Stomach smooth muscle (tissue), 2 donors: ENCODE results near the gene CFAP210.
"Not testable (repeated sequence)": the region's sequence is repeated elsewhere in the genome, so short reads cannot be mapped to it uniquely, and the experiment has no call there.

Source experiments
- H3K27ac ChIP-seq: one replicate; pipeline ENCODE4 v1.7.0; 2013; ENCODE audit warnings: mild to moderate bottlenecking, low read length, inconsistent platforms
- H3K27me3 ChIP-seq, 2 donors: one replicate each; pipeline ENCODE4 v1.7.0; 2013; ENCODE audit warnings: low read length in 2 of 2; ENCODE audit not compliant: insufficient read depth in 2 of 2, control insufficient read depth in 1 of 2
- H3K36me3 ChIP-seq, 2 donors: one replicate each; pipeline ENCODE4 v1.7.0; 2013; ENCODE audit warnings: low read length in 2 of 2; ENCODE audit not compliant: control insufficient read depth in 2 of 2, insufficient read depth in 2 of 2
- H3K4me1 ChIP-seq: one replicate; pipeline ENCODE4 v1.7.0; 2013; ENCODE audit warnings: low read length; ENCODE audit not compliant: control insufficient read depth, insufficient read depth
- H3K4me3 ChIP-seq, 2 donors: one replicate each; pipeline ENCODE4 v1.7.0; 2013; ENCODE audit warnings: low read length in 2 of 2
- H3K9ac ChIP-seq, 2 donors: one replicate each; pipeline ENCODE4 v1.7.0; 2013; ENCODE audit warnings: low read length in 2 of 2, mild to moderate bottlenecking in 1 of 2
- H3K9me3 ChIP-seq, 2 donors: one replicate each; pipeline ENCODE4 v1.7.0; 2013; ENCODE audit warnings: low read length in 2 of 2; ENCODE audit not compliant: control insufficient read depth in 2 of 2
- donor health status: healthy.
- donor health status: Pancreatic carcinoma.

Gene CFAP210

GRCh38 chr2:169711751-169712509, 17.7 kb upstream of the CFAP210 start:
- Histone ChIP-seq H3K9ac (no peak overlapping the region), H3K4me1 (peaks cover 19% of the 10 kb centered on the region), H3K27ac (no peak overlapping the region), H3K4me3 (no peak overlapping the region), H3K9me3 (no peaks in the 10 kb centered on the region), H3K36me3 (peaks cover 0 to 4% of the 10 kb centered on the region in 2 donors), H3K27me3 (no peaks in the 10 kb centered on the region)

GRCh38 chr2:169709981-169710380, 15.8 kb upstream of the CFAP210 start:
- H3K27me3 ChIP-seq, result no peaks in the 10 kb centered on the region
- H3K27ac ChIP-seq, result no peak overlapping the region
- H3K4me3 ChIP-seq, result no peak overlapping the region
- peaks cover 4% of the 10 kb centered on the region for H3K4me1 ChIP-seq
- H3K9me3 ChIP-seq, result no peaks in the 10 kb centered on the region
- peaks cover 0 to 4% of the 10 kb centered on the region in 2 donors for H3K36me3 ChIP-seq
- no peak overlapping the region for H3K9ac ChIP-seq

DNA sequence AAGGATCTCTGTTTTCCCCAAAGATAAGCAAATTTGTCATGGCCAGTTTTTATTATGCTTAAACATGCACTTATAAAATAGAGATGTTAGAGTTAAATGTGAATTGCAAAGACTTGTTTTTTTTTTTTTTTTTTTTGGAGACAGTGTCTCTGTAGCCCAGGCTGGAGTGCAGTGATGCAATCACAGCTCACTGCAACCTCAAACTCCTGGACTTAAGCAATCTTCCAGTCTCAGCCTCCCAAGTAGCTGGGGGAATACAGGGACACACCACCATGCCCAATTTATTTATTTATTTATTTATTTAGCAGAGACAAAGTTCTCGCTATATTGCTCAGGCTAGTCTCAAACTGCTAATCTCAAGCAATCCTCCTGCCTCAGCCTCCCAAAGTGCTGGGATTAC, 15.1 kb upstream of the CFAP210 start:
- Histone ChIP-seq H3K27ac (no peak overlapping the region), H3K4me1 (no peaks in the 10 kb centered on the region), H3K9ac (no peak overlapping the region), H3K36me3 (peaks cover 0 to 4% of the 10 kb centered on the region in 2 donors), H3K4me3 (no peak overlapping the region), H3K9me3 (no peaks in the 10 kb centered on the region), H3K27me3 (no peaks in the 10 kb centered on the region)

- Histone ChIP-seq H3K9me3 (no peaks in the 10 kb centered on the region), H3K4me3 (no peak overlapping the region), H3K36me3 (peaks cover 0 to 4% of the 10 kb centered on the region in 2 donors), H3K4me1 (no peaks in the 10 kb centered on the region), H3K27ac (no peak overlapping the region), H3K27me3 (no peaks in the 10 kb centered on the region), H3K9ac (no peak overlapping the region)
Measured at GRCh38 chr2:169707626-169708025, 13.4 kb upstream of the CFAP210 start.

DNA sequence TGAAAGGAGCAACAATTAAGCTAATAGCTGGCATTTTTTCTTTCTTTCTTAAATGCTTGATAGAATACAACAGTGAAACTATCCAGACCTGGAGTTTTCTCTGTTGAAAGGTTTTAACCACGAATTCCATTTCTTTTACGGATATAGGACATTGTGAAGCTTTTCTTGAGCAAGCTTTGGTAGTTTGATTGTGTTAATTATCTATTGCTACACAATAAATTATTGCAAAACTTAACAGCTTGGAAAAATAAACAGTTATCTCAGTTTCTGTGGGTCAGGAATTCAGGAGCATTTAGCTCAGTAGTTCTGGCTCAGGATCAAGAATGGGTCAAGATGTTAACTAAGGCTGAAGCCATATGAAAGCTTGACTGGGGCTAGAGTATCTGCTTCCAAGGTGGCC, 11.7 kb upstream of the CFAP210 start:
- no peaks in the 10 kb centered on the region for H3K4me1 ChIP-seq
- H3K9me3 ChIP-seq, result no peaks in the 10 kb centered on the region

DNA sequence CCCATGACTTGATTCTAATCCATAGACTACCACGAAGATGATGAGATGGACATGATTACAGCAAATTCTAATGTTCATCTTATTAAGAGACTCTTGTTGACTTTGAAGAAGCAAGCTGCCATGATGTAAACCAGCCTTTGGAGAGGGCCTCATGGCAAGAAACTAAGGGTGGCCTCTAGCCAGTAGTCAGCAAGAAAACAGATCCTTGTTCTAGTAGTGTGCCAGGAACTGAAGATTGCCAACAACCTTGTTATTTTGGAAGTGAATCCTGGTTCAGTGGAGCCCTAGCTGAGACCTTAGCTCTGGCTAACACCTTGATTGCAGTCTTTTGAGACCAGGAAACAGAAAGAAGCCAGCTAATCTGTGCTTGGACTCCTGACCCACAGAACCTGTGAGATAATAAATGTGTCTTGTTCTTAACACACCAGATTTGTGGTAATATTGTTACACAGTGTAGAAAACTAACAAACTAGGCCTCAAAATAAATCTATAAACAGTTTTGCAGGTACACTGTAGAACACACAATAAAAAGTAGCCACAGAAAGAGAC, 10.0 kb upstream of the CFAP210 start:
- H3K9ac ChIP-seq, result no peak overlapping the region
- H3K4me1 ChIP-seq, result no peaks in the 10 kb centered on the region
- no peak overlapping the region for H3K27ac ChIP-seq
- no peaks in the 10 kb centered on the region for H3K27me3 ChIP-seq
- H3K36me3 ChIP-seq, result no peaks in the 10 kb centered on the region
- no peaks in the 10 kb centered on the region for H3K9me3 ChIP-seq
- no peak overlapping the region for H3K4me3 ChIP-seq

More for the DNA sequence above, 11.7 kb upstream of the CFAP210 start:
- H3K36me3 ChIP-seq, result peaks cover 0 to 4% of the 10 kb centered on the region in 2 donors
- no peaks in the 10 kb centered on the region for H3K27me3 ChIP-seq
- H3K4me3 ChIP-seq, result no peak overlapping the region
- no peak overlapping the region for H3K9ac ChIP-seq
- H3K27ac ChIP-seq, result no peak overlapping the region

DNA sequence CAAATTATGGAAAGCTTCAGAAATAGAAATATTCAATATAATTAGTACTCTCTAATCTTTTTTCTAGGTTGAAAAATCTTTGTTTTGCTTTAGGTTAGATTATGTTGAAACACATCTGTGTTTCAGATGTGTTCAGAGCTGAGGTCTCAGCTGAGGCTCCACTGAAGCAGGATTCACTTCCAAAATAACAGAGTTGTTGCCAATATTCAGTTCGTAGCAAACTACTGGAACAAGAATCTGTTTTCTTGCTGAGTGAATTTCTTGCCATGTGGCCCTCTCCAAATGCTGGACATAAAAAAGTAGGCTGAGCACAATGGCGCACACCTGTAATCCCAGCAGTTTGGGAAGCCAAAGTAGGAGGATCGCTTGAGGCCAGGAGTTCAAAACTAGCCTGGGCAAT, 8.8 kb upstream of the CFAP210 start:
- peaks cover 3% of the 10 kb centered on the region in 2 donors for H3K36me3 ChIP-seq
- H3K27me3 ChIP-seq, result no peaks in the 10 kb centered on the region
- H3K9me3 ChIP-seq, result no peaks in the 10 kb centered on the region
- H3K27ac ChIP-seq, result no peak overlapping the region
- no peak overlapping the region for H3K4me3 ChIP-seq
- no peaks in the 10 kb centered on the region for H3K4me1 ChIP-seq
- H3K9ac ChIP-seq, result no peak overlapping the region

- H3K4me1 ChIP-seq, H3K27ac ChIP-seq, H3K27me3 ChIP-seq, H3K9me3 ChIP-seq, H3K9ac ChIP-seq, H3K36me3 ChIP-seq, H3K4me3 ChIP-seq: not testable (repeated sequence)
Measured at GRCh38 chr2:169699173-169699572, 5.0 kb upstream of the CFAP210 start.

- no peak overlapping the region for H3K27ac ChIP-seq
- H3K9ac ChIP-seq, result no peak overlapping the region
- H3K9me3 ChIP-seq, result no peaks in the 10 kb centered on the region
- H3K4me3 ChIP-seq, result no peak overlapping the region
- H3K27me3 ChIP-seq, result no peaks in the 10 kb centered on the region
- H3K36me3 ChIP-seq, result peaks cover 3% of the 10 kb centered on the region in 2 donors
- H3K4me1 ChIP-seq, result peaks cover 5% of the 10 kb centered on the region
Measured at GRCh38 chr2:169696381-169696780, 2.2 kb upstream of the CFAP210 start.

DNA sequence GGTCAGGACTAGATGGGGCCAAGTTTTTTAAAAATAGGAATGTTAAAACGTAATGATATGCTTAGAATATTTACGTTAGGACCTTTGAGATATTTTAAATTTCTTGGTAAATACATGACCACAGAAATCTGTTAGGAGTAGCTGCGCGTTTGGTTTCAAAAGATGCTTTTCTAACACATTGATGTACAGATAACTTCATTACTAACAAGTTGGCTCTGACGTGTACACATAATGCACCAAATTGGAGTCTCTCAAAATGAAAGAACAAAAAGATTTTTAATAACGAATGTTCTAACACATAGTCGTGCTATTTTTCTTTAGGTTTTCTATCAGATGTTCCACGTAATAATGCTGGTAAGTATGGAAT, 672 bp upstream of the CFAP210 start:
- H3K4me3 ChIP-seq, result peak overlapping the region; percentile 74 to 90
- H3K9me3 ChIP-seq, result no peaks in the 10 kb centered on the region
- H3K27ac ChIP-seq, result peak overlapping the region; percentile 64
- peak overlapping the region; percentile 90 to 93 for H3K9ac ChIP-seq
- peaks cover 5% of the 10 kb centered on the region for H3K4me1 ChIP-seq
- H3K36me3 ChIP-seq, result peaks cover 3% of the 10 kb centered on the region in 2 donors
- no peaks in the 10 kb centered on the region for H3K27me3 ChIP-seq

GRCh38 chr2:169693360-169693759, 845 bp downstream of the CFAP210 start:
- Histone ChIP-seq H3K27ac (no peak overlapping the region), H3K4me1 (peaks cover 5% of the 10 kb centered on the region), H3K4me3 (no peak overlapping the region), H3K27me3 (no peaks in the 10 kb centered on the region), H3K9ac (no peak overlapping the region), H3K36me3 (no peaks in the 10 kb centered on the region), H3K9me3 (no peaks in the 10 kb centered on the region)
